MM.1S (cell line): Measurements from ENCODE around the gene KL.

Experiments
- DNase-seq: peaks from one replicate; pipeline ENCODE4 v3.0.0-alpha.2; 2015
- H2AFZ ChIP-seq: fragments of 300-600 bp; sonication (generic); 2 replicates; pipeline ENCODE4 v1.6.0; 2016; ENCODE audit warnings: antibody characterized with exemption, low read length
- H3F3A ChIP-seq: fragments of 300-600 bp; sonication (generic); 2 replicates; pipeline ENCODE4 v1.6.1; 2016; ENCODE audit warnings: mild to moderate bottlenecking, antibody characterized with exemption, low read length, moderate library complexity, mixed read lengths; ENCODE audit not compliant: insufficient read depth
- H3K27ac ChIP-seq: fragments of 300-600 bp; sonication (generic); 2 replicates; pipeline ENCODE4 v1.5.1; 2016; ENCODE audit warnings: mild to moderate bottlenecking, low read length
- H3K27me3 ChIP-seq: fragments of 300-600 bp; sonication (generic); replicated peaks from 2 replicates; pipeline ENCODE4 v1.6.0; 2016; ENCODE audit warnings: low read length; ENCODE audit not compliant: insufficient read depth
- H3K36me3 ChIP-seq: fragments of 300-600 bp; sonication (generic); replicated peaks from 2 replicates; pipeline ENCODE4 v1.6.1; 2016; ENCODE audit warnings: mild to moderate bottlenecking, low read length, mixed read lengths; ENCODE audit not compliant: insufficient read depth
- H3K4me1 ChIP-seq: fragments of 300-600 bp; sonication (generic); 2 replicates; pipeline ENCODE4 v1.6.1; 2016; ENCODE audit warnings: low read length, mixed read lengths
- H3K4me2 ChIP-seq: fragments of 300-600 bp; sonication (generic); 2 replicates; pipeline ENCODE4 v1.6.0; 2016; ENCODE audit warnings: low read depth, low read length
- H3K4me3 ChIP-seq: fragments of 300-600 bp; sonication (generic); 2 replicates; pipeline ENCODE4 v1.5.1; 2016; ENCODE audit warnings: low read length, mixed read lengths
- H3K79me2 ChIP-seq: fragments of 300-600 bp; sonication (generic); 2 replicates; pipeline ENCODE4 v1.6.1; 2016; ENCODE audit warnings: mixed run types, low read length, mixed read lengths
- H3K9ac ChIP-seq: fragments of 300-600 bp; sonication (generic); 2 replicates; pipeline ENCODE4 v1.6.1; 2016; ENCODE audit warnings: low read length, mixed read lengths
- H3K9me2 ChIP-seq: fragments of 300-600 bp; sonication (generic); replicated peaks from 2 replicates; pipeline ENCODE4 v1.6.1; 2016; ENCODE audit warnings: mild to moderate bottlenecking, low read length, mixed read lengths; ENCODE audit not compliant: insufficient read depth
- H3K9me3 ChIP-seq: fragments of 300-600 bp; sonication (generic); replicated peaks from 2 replicates; pipeline ENCODE4 v1.6.1; 2016; ENCODE audit warnings: mild to moderate bottlenecking, low read length, mixed read lengths; ENCODE audit not compliant: insufficient read depth
- H4K20me1 ChIP-seq: fragments of 300-600 bp; sonication (generic); 2 replicates; pipeline ENCODE4 v1.6.1; 2016; ENCODE audit warnings: mild to moderate bottlenecking, low read length, moderate library complexity, mixed read lengths; ENCODE audit not compliant: insufficient read depth
- CTCF ChIP-seq: fragments of 300-600 bp; sonication (generic); IDR thresholded peaks from 2 replicates; pipeline ENCODE4 v1.5.1; 2016; ENCODE audit warnings: antibody characterized with exemption, low read length, mixed read lengths
- EZH2 ChIP-seq: fragments of 300-600 bp; sonication (generic); optimal IDR thresholded peaks from 2 replicates; pipeline ENCODE3; 2017; ENCODE audit warnings: low read depth, mild to moderate bottlenecking, antibody characterized with exemption, low read length, mixed read lengths
- EZH2phosphoT487 ChIP-seq: fragments of 300-600 bp; sonication (generic); IDR thresholded peaks from 2 replicates; pipeline ENCODE4 v1.6.1; 2018; ENCODE audit warnings: antibody characterized with exemption, low read length

The KL gene

GRCh38 chr13:32977321-32977720 is 38.9 kb upstream of the KL start:
- no peaks in the 10 kb centered on the region for H3F3A ChIP-seq
- no peak overlapping the region for H3K27ac ChIP-seq
- no peak overlapping the region for H3K4me3 ChIP-seq
- no peak overlapping the region for H3K4me2 ChIP-seq
- TF ChIP-seq CTCF, result no peak
- TF ChIP-seq EZH2, result no peak
- H3K36me3 ChIP-seq, result no peaks in the 10 kb centered on the region
- DNase-seq, result no peak
- H3K9me3 ChIP-seq, result no peaks in the 10 kb centered on the region
- H3K9me2 ChIP-seq, result no peaks in the 10 kb centered on the region
- no peaks in the 10 kb centered on the region for H3K4me1 ChIP-seq
- H3K9ac ChIP-seq, result no peak overlapping the region
- no peaks in the 10 kb centered on the region for H3K27me3 ChIP-seq
- no peaks in the 10 kb centered on the region for H3K79me2 ChIP-seq
- no peaks in the 10 kb centered on the region for H4K20me1 ChIP-seq
- no peak overlapping the region for H2AFZ ChIP-seq

GRCh38 chr13:32978278-32978677 is 37.9 kb upstream of the KL start:
- no peaks in the 10 kb centered on the region for H3K4me1 ChIP-seq

GRCh38 chr13:32983058-32983457 is 33.2 kb upstream of the KL start:
- Histone ChIP-seq H4K20me1 (no peaks in the 10 kb centered on the region), H3K79me2 (no peaks in the 10 kb centered on the region), H3K27me3 (no peaks in the 10 kb centered on the region), H3K9me2 (no peaks in the 10 kb centered on the region), H3K4me2 (no peak overlapping the region), H3K36me3 (no peaks in the 10 kb centered on the region), H2AFZ (no peak overlapping the region), H3K9me3 (no peaks in the 10 kb centered on the region), H3K4me1 (no peaks in the 10 kb centered on the region), H3F3A (no peaks in the 10 kb centered on the region), H3K27ac (no peak overlapping the region), H3K4me3 (no peak overlapping the region), H3K9ac (no peak overlapping the region)
- TF ChIP-seq EZH2 (no peak), EZH2phosphoT487 (no peak)
- DNase-seq, result no peak

More at GRCh38 chr13:32978278-32978677, 37.9 kb upstream of the KL start:
- Histone ChIP-seq H3K9ac (no peak overlapping the region), H3F3A (no peaks in the 10 kb centered on the region), H2AFZ (no peak overlapping the region), H3K9me3 (no peaks in the 10 kb centered on the region), H3K27ac (no peak overlapping the region), H3K4me2 (no peak overlapping the region), H3K79me2 (no peaks in the 10 kb centered on the region), H3K36me3 (no peaks in the 10 kb centered on the region), H3K4me3 (no peak overlapping the region), H3K27me3 (no peaks in the 10 kb centered on the region), H4K20me1 (no peaks in the 10 kb centered on the region), H3K9me2 (no peaks in the 10 kb centered on the region)
- no peak for TF ChIP-seq EZH2
- no peak for TF ChIP-seq EZH2phosphoT487
- TF ChIP-seq CTCF, result no peak
- no peak for DNase-seq

GRCh38 chr13:32984857-32985626 is 31.2 kb upstream of the KL start:
- H3K9ac ChIP-seq, result no peak overlapping the region
- DNase-seq, result no peak
- H3K9me2 ChIP-seq, result no peaks in the 10 kb centered on the region
- no peak overlapping the region for H3K27ac ChIP-seq
- no peaks in the 10 kb centered on the region for H4K20me1 ChIP-seq
- no peak overlapping the region for H3K4me3 ChIP-seq
- TF ChIP-seq CTCF (no peak), EZH2 (no peak), EZH2phosphoT487 (no peak)
- no peaks in the 10 kb centered on the region for H3K9me3 ChIP-seq
- no peak overlapping the region for H3K4me2 ChIP-seq
- H3K27me3 ChIP-seq, result no peaks in the 10 kb centered on the region
- H3K79me2 ChIP-seq, result no peaks in the 10 kb centered on the region
- no peaks in the 10 kb centered on the region for H3K4me1 ChIP-seq
- H3K36me3 ChIP-seq, result no peaks in the 10 kb centered on the region
- no peak overlapping the region for H2AFZ ChIP-seq
- H3F3A ChIP-seq, result no peaks in the 10 kb centered on the region
